ENCODE results near the gene NOP53. TPM values are rescaled to one million over a fixed set of nuclear protein-coding genes. Genes with fewer than 3 reads are reported as not detected.
"Not testable (repeated sequence)": the region's sequence is repeated elsewhere in the genome, so short reads cannot be mapped to it uniquely, and the experiment has no call there.

The NOP53 gene
- total RNA-seq, 1 donor from 2014 or later = 121 TPM

DNA sequence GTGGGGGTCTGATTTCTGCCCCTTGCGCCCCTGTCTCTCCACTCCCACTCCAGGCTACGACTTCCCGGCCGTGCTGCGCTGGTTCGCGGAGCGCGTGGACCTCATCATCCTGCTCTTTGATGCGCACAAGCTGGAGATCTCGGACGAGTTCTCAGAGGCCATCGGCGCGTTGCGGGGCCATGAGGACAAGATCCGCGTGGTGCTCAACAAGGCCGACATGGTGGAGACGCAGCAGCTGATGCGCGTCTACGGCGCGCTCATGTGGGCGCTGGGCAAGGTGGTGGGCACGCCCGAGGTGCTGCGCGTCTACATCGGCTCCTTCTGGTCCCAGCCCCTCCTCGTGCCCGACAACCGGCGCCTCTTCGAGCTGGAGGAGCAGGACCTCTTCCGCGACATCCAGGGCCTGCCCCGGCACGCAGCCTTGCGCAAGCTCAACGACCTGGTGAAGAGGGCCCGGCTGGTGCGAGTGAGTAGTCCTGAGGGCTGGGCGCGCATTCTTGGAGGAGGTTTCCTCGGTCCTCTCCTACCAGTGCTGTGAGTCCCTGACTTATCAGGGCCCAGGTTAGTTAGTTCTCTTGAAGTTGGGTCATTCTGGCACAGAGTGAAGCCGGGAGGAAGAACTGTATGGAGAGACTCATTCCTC lies 19.5 kb upstream of the NOP53 start:
- DNase-seq (ENCODE audit: low read depth) = peak; percentile 92
- no peak overlapping the region for H3K4me3 ChIP-seq (ENCODE audit: low read depth, low read length)

DNA sequence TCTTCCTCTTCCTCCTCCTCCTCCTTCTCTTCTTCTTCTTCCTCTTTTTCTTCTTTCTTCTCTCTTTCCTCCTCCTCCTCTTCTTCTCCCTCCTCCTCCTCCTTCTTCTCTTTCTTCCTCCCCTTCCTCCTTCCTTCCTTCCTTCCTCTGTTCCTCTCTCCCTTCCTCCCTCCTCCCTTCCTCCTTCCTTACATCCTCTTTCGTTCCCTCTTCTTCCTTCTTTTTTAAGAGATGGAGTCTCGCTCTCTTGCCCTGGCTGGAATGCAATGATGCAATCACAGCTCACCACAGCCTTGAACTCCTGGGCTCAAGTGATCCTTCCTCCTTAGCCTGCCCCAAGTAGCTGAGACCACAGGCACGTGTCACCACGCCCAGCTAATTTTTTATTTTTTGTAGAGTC lies 18.9 kb upstream of the NOP53 start:
- Histone ChIP-seq H3K36me3 (ENCODE audit: control insufficient read depth, insufficient read depth, low read length) (peaks cover 26% of the 10 kb centered on the region), H3K27me3 (ENCODE audit: control insufficient read depth, insufficient read depth, low read length) (no peaks in the 10 kb centered on the region), H3K4me3 (ENCODE audit: low read depth, low read length) (no peak overlapping the region)
- TF ChIP-seq, protein P1, sequence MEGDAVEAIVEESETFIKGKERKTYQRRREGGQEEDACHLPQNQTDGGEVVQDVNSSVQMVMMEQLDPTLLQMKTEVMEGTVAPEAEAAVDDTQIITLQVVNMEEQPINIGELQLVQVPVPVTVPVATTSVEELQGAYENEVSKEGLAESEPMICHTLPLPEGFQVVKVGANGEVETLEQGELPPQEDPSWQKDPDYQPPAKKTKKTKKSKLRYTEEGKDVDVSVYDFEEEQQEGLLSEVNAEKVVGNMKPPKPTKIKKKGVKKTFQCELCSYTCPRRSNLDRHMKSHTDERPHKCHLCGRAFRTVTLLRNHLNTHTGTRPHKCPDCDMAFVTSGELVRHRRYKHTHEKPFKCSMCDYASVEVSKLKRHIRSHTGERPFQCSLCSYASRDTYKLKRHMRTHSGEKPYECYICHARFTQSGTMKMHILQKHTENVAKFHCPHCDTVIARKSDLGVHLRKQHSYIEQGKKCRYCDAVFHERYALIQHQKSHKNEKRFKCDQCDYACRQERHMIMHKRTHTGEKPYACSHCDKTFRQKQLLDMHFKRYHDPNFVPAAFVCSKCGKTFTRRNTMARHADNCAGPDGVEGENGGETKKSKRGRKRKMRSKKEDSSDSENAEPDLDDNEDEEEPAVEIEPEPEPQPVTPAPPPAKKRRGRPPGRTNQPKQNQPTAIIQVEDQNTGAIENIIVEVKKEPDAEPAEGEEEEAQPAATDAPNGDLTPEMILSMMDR (IDR thresholded peaks at IDR 0.05; ENCODE audit: insufficient read depth, low read length, severe bottlenecking) = no peak
- no peak for FAIRE-seq
- DNase-seq (ENCODE audit: low read depth) = no peak

More for the DNA sequence above, 19.5 kb upstream of the NOP53 start:
- TF ChIP-seq, protein P1 (IDR thresholded peaks at IDR 0.05; ENCODE audit: insufficient read depth, low read length, severe bottlenecking) = no peak
- no peak for FAIRE-seq
- Histone ChIP-seq H3K36me3 (ENCODE audit: control insufficient read depth, insufficient read depth, low read length) (peaks cover 25% of the 10 kb centered on the region), H3K27me3 (ENCODE audit: control insufficient read depth, insufficient read depth, low read length) (no peaks in the 10 kb centered on the region)

DNA sequence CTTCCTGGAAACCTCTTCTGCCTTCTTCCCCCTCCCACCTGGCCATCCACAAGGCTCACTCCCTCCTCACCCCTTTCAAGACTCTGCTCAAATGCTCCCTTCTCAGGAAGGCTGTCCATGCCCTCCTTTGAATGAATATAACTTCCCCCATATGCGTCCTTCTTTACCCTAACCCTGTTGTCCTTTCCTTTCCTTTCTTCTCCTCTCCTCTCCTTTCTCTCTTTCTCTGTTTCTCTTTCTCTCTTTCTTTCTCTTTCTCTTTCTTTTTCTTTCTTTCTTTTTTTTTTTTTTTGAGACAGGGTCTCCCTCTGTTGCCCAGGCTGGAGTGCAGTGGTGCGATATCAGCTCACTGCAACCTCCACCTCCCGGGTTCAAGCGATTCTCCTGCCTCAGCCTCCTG lies 17.1 kb upstream of the NOP53 start:
- peaks cover 24% of the 10 kb centered on the region for H3K36me3 ChIP-seq (ENCODE audit: control insufficient read depth, insufficient read depth, low read length)
- FAIRE-seq = not testable (repeated sequence)

DNA sequence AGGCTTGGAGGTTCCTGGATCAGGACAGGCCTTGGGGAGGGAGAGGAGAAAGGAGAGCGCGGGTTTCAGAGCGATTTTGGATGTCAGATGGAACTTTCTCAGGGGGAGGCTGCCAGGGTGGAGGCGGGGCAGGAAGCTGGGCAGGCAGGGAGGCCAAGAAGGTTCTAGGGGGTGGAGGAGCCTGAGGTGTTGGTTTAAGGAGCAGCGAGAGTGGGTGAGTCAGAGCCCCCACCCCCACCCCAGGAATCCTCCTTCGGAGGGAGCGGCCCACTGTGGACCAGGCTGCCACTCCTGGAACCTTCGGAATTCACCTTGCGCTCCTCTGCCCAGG lies 15.9 kb upstream of the NOP53 start:
- DNase-seq (ENCODE audit: low read depth) = peak; percentile 91
- no peak for FAIRE-seq
- TF ChIP-seq, protein P1 (IDR thresholded peaks at IDR 0.05; ENCODE audit: insufficient read depth, low read length, severe bottlenecking) = no peak
- H3K36me3 ChIP-seq (ENCODE audit: control insufficient read depth, insufficient read depth, low read length) = peaks cover 26% of the 10 kb centered on the region
- H3K27me3 ChIP-seq (ENCODE audit: control insufficient read depth, insufficient read depth, low read length) = no peaks in the 10 kb centered on the region
- H3K4me3 ChIP-seq (ENCODE audit: low read depth, low read length) = peak overlapping the region; percentile 35

More for the DNA sequence above, 17.1 kb upstream of the NOP53 start:
- H3K4me3 ChIP-seq (ENCODE audit: low read depth, low read length); H3K27me3 ChIP-seq (ENCODE audit: control insufficient read depth, insufficient read depth, low read length); DNase-seq (ENCODE audit: low read depth): not testable (repeated sequence)

DNA sequence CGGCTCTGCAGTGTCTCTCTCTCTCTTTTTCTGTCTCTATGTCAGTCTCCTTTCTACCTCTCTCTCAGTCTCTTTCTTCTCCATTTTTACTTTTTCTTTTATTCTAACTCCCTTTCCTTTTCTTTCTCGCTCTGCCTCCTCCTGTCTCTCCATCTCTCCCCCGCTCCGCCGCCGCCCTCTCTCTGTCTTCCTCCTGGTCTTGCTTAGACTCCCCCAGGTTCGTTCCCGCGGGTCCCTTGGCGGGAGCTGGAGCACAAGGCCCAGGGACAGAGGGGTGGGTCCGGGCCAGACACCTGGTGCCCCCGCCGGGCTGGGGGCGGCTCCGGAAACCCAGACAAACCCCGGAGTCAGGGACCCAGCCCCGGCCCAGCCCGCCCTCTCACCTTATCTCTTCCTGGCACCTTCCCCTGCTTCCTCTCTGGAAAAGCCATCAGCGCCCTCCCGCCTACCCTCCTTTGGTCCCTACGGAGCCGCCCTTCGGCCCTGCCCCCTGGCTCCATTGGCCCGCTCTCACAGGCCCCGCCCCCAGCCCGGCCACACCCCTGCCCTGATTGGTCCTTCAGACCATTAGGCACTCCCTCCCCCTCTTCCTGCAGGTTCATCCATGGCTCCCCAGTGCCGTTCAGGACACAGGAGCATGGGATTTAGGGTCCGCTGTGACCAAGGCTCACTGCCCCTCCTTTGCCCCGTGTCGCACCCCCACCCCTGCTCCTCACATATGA lies 15.4 kb upstream of the NOP53 start:
- Histone ChIP-seq H3K36me3 (ENCODE audit: control insufficient read depth, insufficient read depth, low read length) (peaks cover 28% of the 10 kb centered on the region), H3K27me3 (ENCODE audit: control insufficient read depth, insufficient read depth, low read length) (no peaks in the 10 kb centered on the region), H3K4me3 (ENCODE audit: low read depth, low read length) (peak overlapping the region; percentile 35)
- FAIRE-seq = no peak
- TF ChIP-seq, protein P1 (IDR thresholded peaks at IDR 0.05; ENCODE audit: insufficient read depth, low read length, severe bottlenecking) = no peak
- peak; percentile 44 for DNase-seq (ENCODE audit: low read depth)

DNA sequence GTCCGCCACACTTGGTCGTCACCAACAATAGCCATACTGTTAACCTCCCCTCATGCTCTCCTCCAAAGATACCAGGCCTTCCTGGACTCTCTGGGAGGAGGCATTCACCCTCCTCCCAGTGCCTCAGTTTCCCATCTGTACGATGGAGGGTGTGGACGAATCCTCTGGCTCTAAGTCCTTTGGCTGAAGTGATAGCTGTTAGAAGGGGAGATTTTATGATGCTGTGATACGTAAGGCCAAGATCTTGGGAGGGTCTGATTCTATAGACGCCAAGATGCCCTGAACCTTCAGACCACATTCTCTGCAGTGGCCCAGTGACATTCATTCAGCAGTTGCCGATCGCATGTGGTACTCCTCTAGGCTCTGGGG lies 14.8 kb upstream of the NOP53 start:
- Histone ChIP-seq H3K27me3 (ENCODE audit: control insufficient read depth, insufficient read depth, low read length) (no peaks in the 10 kb centered on the region), H3K4me3 (ENCODE audit: low read depth, low read length) (no peak overlapping the region), H3K36me3 (ENCODE audit: control insufficient read depth, insufficient read depth, low read length) (peaks cover 31% of the 10 kb centered on the region)
- peak; percentile 23 for FAIRE-seq
- DNase-seq (ENCODE audit: low read depth) = no peak
- TF ChIP-seq, protein P1 (IDR thresholded peaks at IDR 0.05; ENCODE audit: insufficient read depth, low read length, severe bottlenecking) = no peak

Measured in bronchial epithelial cell (primary cell).